Measurements from ENCODE around the gene ZNF430.

DNA sequence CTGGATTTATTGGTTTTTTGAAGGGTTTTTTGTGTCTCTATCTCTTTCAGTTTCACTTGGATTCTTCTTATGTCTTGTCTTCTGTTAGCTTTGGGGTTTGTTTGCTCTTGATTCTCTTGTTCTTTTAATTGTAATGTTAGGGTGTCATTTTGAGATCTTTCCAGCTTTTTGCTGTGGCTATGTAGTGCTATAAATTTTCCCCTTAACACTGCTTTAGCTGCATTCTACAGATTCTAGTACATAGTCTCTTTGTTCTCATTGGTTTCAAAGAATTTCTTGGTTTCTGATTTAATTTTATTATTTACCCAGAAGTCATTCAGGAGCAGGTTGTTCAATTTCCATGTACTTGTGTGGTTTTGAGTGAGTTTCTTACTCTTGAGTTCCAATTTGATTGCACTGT is 24.6 kb downstream of the ZNF430 start:
- TF ChIP-seq, protein P1, sequence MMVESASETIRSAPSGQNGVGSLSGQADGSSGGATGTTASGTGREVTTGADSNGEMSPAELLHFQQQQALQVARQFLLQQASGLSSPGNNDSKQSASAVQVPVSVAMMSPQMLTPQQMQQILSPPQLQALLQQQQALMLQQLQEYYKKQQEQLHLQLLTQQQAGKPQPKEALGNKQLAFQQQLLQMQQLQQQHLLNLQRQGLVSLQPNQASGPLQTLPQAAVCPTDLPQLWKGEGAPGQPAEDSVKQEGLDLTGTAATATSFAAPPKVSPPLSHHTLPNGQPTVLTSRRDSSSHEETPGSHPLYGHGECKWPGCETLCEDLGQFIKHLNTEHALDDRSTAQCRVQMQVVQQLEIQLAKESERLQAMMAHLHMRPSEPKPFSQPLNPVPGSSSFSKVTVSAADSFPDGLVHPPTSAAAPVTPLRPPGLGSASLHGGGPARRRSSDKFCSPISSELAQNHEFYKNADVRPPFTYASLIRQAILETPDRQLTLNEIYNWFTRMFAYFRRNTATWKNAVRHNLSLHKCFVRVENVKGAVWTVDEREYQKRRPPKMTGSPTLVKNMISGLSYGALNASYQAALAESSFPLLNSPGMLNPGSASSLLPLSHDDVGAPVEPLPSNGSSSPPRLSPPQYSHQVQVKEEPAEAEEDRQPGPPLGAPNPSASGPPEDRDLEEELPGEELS (CRISPR knock-in tag; IDR thresholded peaks at IDR 0.05) = no peak
- no peak for TF ChIP-seq MAX (CRISPR knock-in tag; IDR thresholded peaks at IDR 0.05)

Measured in WTC11 (cell line).